Body of pancreas (tissue), 4 donors: ENCODE results near the gene CKLF.
A peak's percentile ranks its signal among the peaks of the same experiment; 100 is the strongest.

ENCODE experiments used
- CTCF ChIP-seq, 7 experiments: fragments of 450-650 bp in 4 of 7; fragments of 200-600 bp in 3 of 7; sonication (generic) in 3 of 7; IDR thresholded peaks; one replicate each; pipeline ENCODE4 v1.5.1; 2016 to 2019; ENCODE audit warnings: antibody characterized with exemption in 7 of 7
- POLR2A ChIP-seq, 3 donors: fragments of 450-650 bp; IDR thresholded peaks; one replicate each; pipeline ENCODE4 v1.6.1; 2016; ENCODE audit warnings: antibody characterized with exemption in 3 of 3, mild to moderate bottlenecking in 2 of 3

DNA sequence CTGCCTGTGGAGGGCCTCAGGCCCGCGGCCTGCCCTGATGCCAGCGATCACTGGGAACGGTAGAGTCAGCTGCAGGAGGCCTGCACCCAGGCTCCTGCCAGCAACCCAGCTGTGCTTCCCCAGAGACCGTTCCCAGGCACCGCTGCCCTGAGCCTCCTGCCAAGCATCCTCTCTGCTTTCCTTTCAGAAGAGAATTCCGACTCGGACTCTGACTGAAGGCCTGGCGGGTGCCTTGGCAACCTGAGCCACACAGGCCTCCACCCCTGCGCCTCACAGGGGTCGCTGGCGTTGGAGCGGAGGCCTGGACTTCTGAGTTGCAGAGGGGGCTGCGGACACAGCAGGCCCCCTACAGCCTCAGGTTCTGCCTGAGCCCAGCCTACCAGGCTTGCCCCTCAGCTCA lies 60.0 kb downstream of the CKLF start:
- TF ChIP-seq CTCF (IDR thresholded peaks at IDR 0.05), result peak in 2 of 7 experiments; percentile 3 to 13
- no peak for TF ChIP-seq POLR2A (IDR thresholded peaks at IDR 0.05)
